H1 (cell line): ENCODE measurements around the gene ZBTB44. TPM values are rescaled to one million over a fixed set of nuclear protein-coding genes. Genes with fewer than 3 reads are reported as not detected.

Experiments
- CEBPB ChIP-seq: IDR thresholded peaks from 2 replicates; pipeline ENCODE4 v1.6.1; 2012; ENCODE audit warnings: low read depth, low read length
- CHD7 ChIP-seq: fragments of 300-600 bp; sonication (generic); IDR thresholded peaks from 2 replicates; pipeline ENCODE4 v1.7.1; 2012; ENCODE audit warnings: low read length, moderate library complexity, mild to moderate bottlenecking, inconsistent platforms; ENCODE audit not compliant: insufficient replicate concordance
- E2F6 ChIP-seq: IDR thresholded peaks from 2 replicates; pipeline ENCODE4 v1.6.1; 2012; ENCODE audit warnings: inconsistent platforms
- HDAC6 ChIP-seq: IDR thresholded peaks from one replicate; pipeline ENCODE4 v1.7.1; 2012; ENCODE audit warnings: low read depth, mild to moderate bottlenecking, inconsistent platforms, low read length, moderate library complexity
- KDM1A ChIP-seq: fragments of 200-600, 300-600 bp; sonication (generic); IDR thresholded peaks from 2 replicates; pipeline ENCODE4 v1.7.1; 2016; ENCODE audit warnings: mild to moderate bottlenecking, low read length, borderline replicate concordance
- KDM4A ChIP-seq: IDR thresholded peaks from one replicate; pipeline ENCODE4 v1.7.1; 2012; ENCODE audit warnings: low read depth, mild to moderate bottlenecking, moderate library complexity, low read length, inconsistent platforms; ENCODE audit not compliant: severe bottlenecking
- NANOG ChIP-seq: IDR thresholded peaks from 2 replicates; pipeline ENCODE4 v1.6.1; 2011; ENCODE audit warnings: low read length, low read depth, mild to moderate bottlenecking, inconsistent platforms; ENCODE audit not compliant: insufficient read depth, poor library complexity, severe bottlenecking
- RAD21 ChIP-seq, 2 experiments: IDR thresholded peaks in 1 of 2; conservative IDR thresholded peaks in 1 of 2; 2 replicates each; pipeline ENCODE4 v1.6.1; 2011; ENCODE audit warnings: low read depth in 2 of 2, low read length in 2 of 2, improper control_type of control experiment in 1 of 2, inconsistent platforms in 1 of 2, mild to moderate bottlenecking in 1 of 2, moderate library complexity in 1 of 2
- SUZ12 ChIP-seq: fragments of 200-600 bp; sonication (generic); IDR thresholded peaks from 2 replicates; pipeline ENCODE4 v1.6.1; 2012; ENCODE audit warnings: mild to moderate bottlenecking, inconsistent platforms, low read length, moderate library complexity, mixed read lengths
- polyA plus RNA-seq, 7 experiments: library from polyadenylated mRNA; depleted of rRNA in 3 of 7; stranded (reverse) in 5 of 7; unstranded in 2 of 7; fragments of >200 nt in 5 of 7; fragments of 200-250 nt in 2 of 7; gene quantifications; 1 replicate in 5 of 7; 2 replicates in 1 of 7; 4 replicates in 1 of 7; pipeline versions ENCODE4 v1.2.1 to v1.2.3, GENCODE V29; 2011 to 2013; ENCODE audit warnings: missing spikeins in 2 of 7, mixed read lengths in 2 of 7
- total RNA-seq: library from RNA; stranded (reverse); fragmentation: NEBNext Ultra II Directional; extraction: Animal tissue kit (Norgen Biotek cat#: 25700); gene quantifications from 2 replicates; pipeline ENCODE4 v1.2.1, GENCODE V29; 2021

ZBTB44 gene
- total and polyA plus RNA-seq, 2 of the 8 experiments (the other 6 are each of a cell fraction or from before 2014, with no cell fraction given) = 37.2 to 158 TPM

- TF ChIP-seq KDM1A = no peak
- TF ChIP-seq NANOG = no peak
- TF ChIP-seq E2F6 = no peak
- TF ChIP-seq KDM4A = no peak
- no peak for TF ChIP-seq HDAC6
- TF ChIP-seq RAD21 (IDR thresholded peaks at IDR 0.05 in 1 of 2, conservative IDR thresholded peaks at IDR 0.05 in 1 of 2; ENCODE audit: low read depth in 2 of 2, low read length in 2 of 2) = no peak
- no peak for TF ChIP-seq CHD7
- no peak for TF ChIP-seq CEBPB
- no peak for TF ChIP-seq SUZ12
These were observed 14.2 kb downstream of the ZBTB44 start (continued) for GRCh38 chr11:130300567-130300966.
